T-helper 2 cell treated with Interferon-gamma antibody and Interleukin-4, amounts not matched to agents 5 μg/mL and 100 μg/mL, for 36 hours (primary cell): ENCODE results near the gene FRMD5.

Experiments
- DNase-seq: peaks from one replicate; pipeline ENCODE4 v3.0.0; 2021; ENCODE audit warnings: low spot score
- H3K27ac Mint-ChIP-seq: one replicate; pipeline ENCODE4 v1.8.0; 2021; ENCODE audit warnings: mild to moderate bottlenecking, mixed read lengths
- H3K27me3 Mint-ChIP-seq: one replicate; pipeline ENCODE4 v1.8.0; 2021; ENCODE audit warnings: low read depth, mixed read lengths
- H3K36me3 Mint-ChIP-seq: one replicate; pipeline ENCODE4 v1.8.0; 2021; ENCODE audit warnings: low read depth, mixed read lengths
- H3K4me1 Mint-ChIP-seq: one replicate; pipeline ENCODE4 v1.8.0; 2021; ENCODE audit warnings: low read depth, mixed read lengths
- H3K4me3 Mint-ChIP-seq: one replicate; pipeline ENCODE4 v1.8.0; 2022; ENCODE audit warnings: mild to moderate bottlenecking, moderate library complexity, mixed read lengths
- H3K9me3 Mint-ChIP-seq: one replicate; pipeline ENCODE4 v1.8.0; 2021; ENCODE audit warnings: mixed read lengths

Gene FRMD5

DNA sequence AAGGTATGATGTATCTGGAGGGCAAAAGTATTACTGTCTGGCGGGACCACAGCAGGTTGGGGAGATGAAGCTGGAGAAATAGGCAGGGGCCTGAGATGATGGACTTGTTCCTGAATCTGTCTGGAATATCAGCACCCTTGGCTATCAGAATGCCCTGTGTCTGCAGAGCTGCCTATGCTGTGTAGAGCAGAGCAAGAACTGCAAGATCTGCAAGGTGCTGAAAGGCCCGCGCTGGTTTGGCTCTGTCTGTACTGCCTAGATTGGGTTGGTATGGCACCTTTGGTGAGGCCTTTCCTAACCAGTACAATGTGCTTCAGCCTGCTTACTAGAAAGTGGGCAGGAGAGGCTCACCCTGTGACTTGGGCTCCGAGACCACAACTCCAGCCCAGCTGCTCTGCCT is 271.5 kb downstream of the FRMD5 start:
- H3K27ac Mint-ChIP-seq, result no peak overlapping the region
- DNase-seq, result no peak
- no peaks in the 10 kb centered on the region for H3K36me3 Mint-ChIP-seq
- no peak overlapping the region for H3K4me3 Mint-ChIP-seq
- no peaks in the 10 kb centered on the region for H3K27me3 Mint-ChIP-seq
- no peaks in the 10 kb centered on the region for H3K9me3 Mint-ChIP-seq
- peaks cover 2% of the 10 kb centered on the region for H3K4me1 Mint-ChIP-seq

DNA sequence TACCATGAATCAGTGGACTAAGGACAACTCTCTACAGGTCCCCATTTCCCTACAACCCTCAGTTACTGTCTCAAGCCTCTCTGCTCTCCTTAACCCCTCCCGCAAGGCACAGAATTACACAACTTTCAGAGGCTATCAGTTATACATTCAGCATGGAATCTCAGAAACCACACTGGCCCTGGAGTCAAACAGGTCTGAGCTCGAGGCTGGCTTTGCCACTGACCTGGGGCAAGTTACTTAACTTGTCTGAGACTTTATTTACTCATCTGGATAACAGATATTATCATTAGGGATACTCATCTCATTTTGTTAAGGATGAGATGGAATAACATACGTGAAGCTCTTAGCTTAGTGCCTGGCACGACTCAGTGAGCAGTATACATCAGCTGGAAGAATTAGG is 273.1 kb downstream of the FRMD5 start:
- Mint-ChIP-seq H3K9me3 (no peaks in the 10 kb centered on the region), H3K27me3 (no peaks in the 10 kb centered on the region), H3K4me1 (peaks cover 2% of the 10 kb centered on the region), H3K27ac (no peak overlapping the region), H3K4me3 (no peak overlapping the region), H3K36me3 (no peaks in the 10 kb centered on the region)
- DNase-seq, result no peak

DNA sequence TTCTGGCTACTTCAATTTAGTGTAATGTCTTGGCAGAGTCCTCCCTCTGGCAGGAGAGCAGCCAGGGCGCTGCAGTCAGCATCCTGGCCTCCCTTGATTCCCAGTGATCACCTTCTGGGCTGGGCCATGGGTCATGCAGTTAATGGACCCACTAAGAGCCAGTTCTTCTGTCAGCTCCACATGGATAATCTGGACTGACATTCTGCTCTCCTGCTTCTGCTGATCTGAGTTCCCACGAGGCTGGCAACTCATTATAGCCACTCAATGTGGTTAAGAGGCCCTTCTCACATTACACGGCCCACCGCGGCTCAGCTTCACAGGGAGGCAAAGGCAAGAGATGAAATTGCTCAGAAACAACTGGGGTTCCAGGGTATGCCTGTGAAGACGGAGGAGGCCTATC is 274.3 kb downstream of the FRMD5 start:
- peaks cover 2% of the 10 kb centered on the region for H3K4me1 Mint-ChIP-seq
- H3K4me3 Mint-ChIP-seq, result no peak overlapping the region
- no peaks in the 10 kb centered on the region for H3K36me3 Mint-ChIP-seq
- H3K27me3 Mint-ChIP-seq, result no peaks in the 10 kb centered on the region
- DNase-seq, result no peak
- no peaks in the 10 kb centered on the region for H3K9me3 Mint-ChIP-seq
- no peak overlapping the region for H3K27ac Mint-ChIP-seq

DNA sequence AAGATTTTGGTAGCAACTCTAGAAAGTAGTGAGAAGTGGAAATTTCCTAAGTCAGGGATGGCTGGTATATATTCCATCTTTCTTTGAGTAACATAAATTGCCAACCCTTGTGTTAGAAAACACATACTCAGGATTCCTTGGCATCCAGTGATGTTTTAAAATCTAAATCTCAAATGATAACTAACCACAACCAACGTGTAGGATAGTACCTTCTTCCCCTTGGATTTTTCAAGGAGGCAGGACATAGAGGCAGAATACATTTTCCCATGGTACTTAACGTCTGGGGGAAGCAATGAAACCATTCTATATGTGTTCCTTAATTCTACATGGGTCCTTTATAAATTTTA is 274.8 kb downstream of the FRMD5 start:
- H3K9me3 Mint-ChIP-seq, result no peaks in the 10 kb centered on the region
- H3K27ac Mint-ChIP-seq, result no peak overlapping the region
- no peaks in the 10 kb centered on the region for H3K27me3 Mint-ChIP-seq
- no peaks in the 10 kb centered on the region for H3K36me3 Mint-ChIP-seq
- DNase-seq, result no peak
- H3K4me1 Mint-ChIP-seq, result peaks cover 2% of the 10 kb centered on the region
- no peak overlapping the region for H3K4me3 Mint-ChIP-seq

DNA sequence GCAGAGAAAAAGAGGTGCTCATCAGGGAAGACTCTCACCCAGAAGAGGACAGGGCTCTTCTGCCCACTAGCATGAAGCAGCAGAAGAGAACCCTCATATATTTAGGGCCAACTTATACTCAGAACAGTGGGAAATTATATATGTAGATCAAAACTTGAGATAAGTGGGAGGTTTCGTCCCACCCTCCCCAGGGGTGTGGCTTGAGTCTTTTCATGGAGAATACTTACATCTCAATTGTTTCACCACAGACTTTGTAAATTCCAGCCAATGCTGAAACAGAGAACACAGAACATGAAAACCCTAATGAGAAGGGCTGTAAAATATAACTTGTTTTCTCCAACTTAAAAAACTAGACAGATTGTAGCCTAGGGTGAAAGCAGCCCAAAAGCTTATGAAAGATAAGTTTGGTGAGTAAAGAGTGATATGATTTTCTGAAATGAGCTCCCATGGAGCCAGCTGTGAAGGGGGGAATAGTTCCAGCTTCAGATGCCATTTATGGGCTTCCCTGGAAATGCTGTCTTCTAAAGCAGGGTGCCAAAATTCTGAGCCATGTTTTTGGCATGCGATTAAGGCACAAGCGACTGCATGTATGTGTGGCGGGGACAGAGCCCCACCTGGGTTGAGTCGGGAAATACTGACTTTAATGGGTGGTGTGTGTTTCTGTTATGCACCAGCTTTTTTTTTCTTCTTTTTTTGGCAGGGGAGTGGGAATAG is 275.4 kb downstream of the FRMD5 start:
- no peak for DNase-seq
- Mint-ChIP-seq H3K4me1 (peaks cover 2% of the 10 kb centered on the region), H3K36me3 (no peaks in the 10 kb centered on the region), H3K9me3 (no peaks in the 10 kb centered on the region), H3K27ac (no peak overlapping the region), H3K4me3 (no peak overlapping the region), H3K27me3 (no peaks in the 10 kb centered on the region)

DNA sequence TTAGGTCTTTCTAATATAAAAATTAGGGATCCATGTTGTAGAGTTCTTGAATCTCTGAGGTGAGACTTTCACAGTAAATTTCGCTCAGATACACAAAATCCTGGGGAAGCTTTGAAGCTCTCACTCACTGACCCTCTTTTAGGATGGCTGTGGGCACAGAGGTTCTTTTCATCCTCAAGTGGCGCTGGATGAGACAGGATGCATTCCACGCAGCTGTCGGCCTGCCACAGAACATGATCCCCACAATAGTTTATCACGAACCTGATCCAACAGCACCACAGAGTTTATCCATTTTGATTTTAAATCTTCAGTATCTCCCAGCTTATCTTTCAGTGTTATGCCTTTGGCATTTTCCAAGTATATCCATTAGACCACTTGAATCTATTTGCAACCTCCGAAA is 276.4 kb downstream of the FRMD5 start:
- DNase-seq, result no peak
- H3K9me3 Mint-ChIP-seq, result no peaks in the 10 kb centered on the region
- peaks cover 2% of the 10 kb centered on the region for H3K4me1 Mint-ChIP-seq

DNA sequence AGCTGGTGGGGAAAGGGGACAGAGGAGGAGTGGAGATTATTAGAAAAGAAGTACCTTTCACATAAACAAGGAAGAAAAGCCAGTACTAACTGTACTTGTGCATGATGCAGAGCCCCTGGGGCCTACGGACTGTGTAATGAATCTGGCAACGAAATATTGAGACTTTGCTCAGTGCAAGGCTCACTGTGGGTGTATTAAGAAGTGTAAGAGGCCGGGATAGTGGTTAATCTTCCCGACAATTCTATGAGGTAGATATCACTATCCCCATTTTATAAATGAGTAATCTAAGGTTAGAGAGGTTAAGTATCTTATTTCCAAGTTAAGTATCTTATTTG is 278.8 kb downstream of the FRMD5 start:
- H3K4me1 Mint-ChIP-seq, result peaks cover 4% of the 10 kb centered on the region
- DNase-seq, result no peak
- H3K27me3 Mint-ChIP-seq, result no peaks in the 10 kb centered on the region
- no peak overlapping the region for H3K4me3 Mint-ChIP-seq
- no peaks in the 10 kb centered on the region for H3K36me3 Mint-ChIP-seq
- H3K27ac Mint-ChIP-seq, result no peak overlapping the region
- no peaks in the 10 kb centered on the region for H3K9me3 Mint-ChIP-seq

More for the DNA sequence above, 276.4 kb downstream of the FRMD5 start:
- Mint-ChIP-seq H3K36me3 (no peaks in the 10 kb centered on the region), H3K27me3 (no peaks in the 10 kb centered on the region), H3K4me3 (no peak overlapping the region), H3K27ac (no peak overlapping the region)

DNA sequence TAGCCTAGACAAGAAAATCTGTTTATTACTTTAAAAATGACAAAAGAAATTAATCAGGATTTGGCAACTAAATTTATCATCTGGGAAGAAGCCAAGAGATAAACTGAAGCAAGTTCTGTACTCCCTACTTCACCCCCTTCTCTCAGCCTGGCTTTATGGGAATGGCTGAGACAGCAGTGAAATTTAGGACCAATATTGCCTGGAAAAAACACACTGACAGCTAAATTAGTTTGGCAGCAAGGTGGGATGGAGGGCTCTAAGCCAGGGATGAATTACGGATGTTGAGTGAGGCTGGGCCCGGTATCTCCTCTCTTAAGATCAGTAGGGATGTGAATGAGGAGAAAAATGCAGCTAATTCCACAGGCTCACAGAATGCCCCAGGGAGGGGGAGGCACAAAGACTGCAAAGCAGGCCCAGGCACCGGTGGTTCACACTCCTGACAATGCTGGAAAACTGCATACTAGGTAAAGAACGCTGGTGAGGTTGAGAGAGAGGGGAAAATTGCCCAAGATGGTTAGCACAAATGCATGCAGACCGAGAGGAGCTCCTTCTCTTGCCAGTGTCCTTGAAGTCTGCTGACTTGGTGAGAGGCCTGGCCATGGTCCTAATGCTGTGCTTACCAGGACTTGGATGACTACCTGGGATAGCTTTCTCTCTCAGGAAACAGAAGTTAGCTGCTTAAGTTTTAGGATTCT is 279.3 kb downstream of the FRMD5 start:
- no peak for DNase-seq
- H3K4me1 Mint-ChIP-seq, result peaks cover 4% of the 10 kb centered on the region

DNA sequence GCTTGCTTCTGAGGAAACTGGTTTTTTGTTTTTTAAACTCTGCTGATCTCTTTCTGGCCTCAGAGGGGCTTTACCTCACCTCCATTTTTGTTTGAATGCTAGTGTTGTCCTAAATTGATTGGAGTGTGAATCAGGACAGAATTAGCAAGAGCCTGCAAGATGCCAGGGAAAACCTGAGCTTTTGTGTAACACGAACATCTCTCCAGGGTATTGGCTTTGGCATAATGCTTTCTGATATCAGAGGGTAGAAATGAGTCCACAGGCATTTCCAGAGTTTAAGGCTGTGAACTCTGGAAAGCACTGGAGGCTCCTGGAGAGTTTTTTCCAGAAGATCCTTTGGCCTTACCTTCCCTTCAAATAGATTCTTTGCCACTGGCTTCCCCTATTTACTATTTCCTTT is 281.1 kb downstream of the FRMD5 start:
- Mint-ChIP-seq H3K27me3 (no peaks in the 10 kb centered on the region), H3K36me3 (no peaks in the 10 kb centered on the region), H3K4me1 (peaks cover 2% of the 10 kb centered on the region), H3K4me3 (no peak overlapping the region), H3K9me3 (no peaks in the 10 kb centered on the region), H3K27ac (no peak overlapping the region)
- no peak for DNase-seq

More for the DNA sequence above, 279.3 kb downstream of the FRMD5 start:
- no peaks in the 10 kb centered on the region for H3K27me3 Mint-ChIP-seq
- no peaks in the 10 kb centered on the region for H3K9me3 Mint-ChIP-seq
- H3K27ac Mint-ChIP-seq, result no peak overlapping the region
- H3K36me3 Mint-ChIP-seq, result no peaks in the 10 kb centered on the region
- no peak overlapping the region for H3K4me3 Mint-ChIP-seq

DNA sequence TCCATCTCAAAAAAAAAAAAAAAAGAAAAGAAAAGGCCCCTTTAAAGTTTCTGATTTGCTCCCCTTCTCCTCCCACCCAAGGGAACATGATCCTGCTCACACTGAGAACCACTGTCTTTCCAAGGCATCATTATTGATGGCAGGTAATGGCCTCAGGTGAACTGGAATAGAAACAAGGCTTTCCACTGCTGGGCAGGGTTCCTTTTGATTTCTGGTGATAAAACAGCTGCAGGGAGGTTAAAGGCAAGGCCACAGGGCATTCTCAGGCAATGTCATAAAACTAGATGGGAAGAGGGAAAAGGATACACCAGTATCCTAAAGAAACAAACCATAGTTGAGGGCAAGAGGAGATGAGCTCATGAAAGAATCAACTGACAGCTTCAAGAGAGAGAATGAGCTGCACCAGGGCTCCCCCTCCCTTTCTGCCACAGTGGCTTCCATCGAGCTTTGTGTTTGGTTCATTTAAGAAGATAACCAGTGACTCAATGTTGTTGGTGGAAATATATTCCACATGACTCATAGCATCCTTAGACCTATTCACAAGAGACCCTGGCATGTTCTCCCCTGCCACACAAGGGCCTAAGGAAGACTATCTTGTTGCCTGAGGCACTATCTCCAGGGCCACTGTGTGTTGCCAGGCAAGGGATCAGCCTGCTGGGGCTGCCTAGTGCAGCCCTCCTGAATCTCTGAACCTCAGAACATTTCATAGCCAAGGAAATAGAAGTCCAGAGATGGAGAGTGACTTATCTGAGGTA is 281.9 kb downstream of the FRMD5 start:
- Mint-ChIP-seq H3K4me3 (no peak overlapping the region), H3K27me3 (no peaks in the 10 kb centered on the region), H3K9me3 (no peaks in the 10 kb centered on the region), H3K36me3 (no peaks in the 10 kb centered on the region), H3K27ac (no peak overlapping the region), H3K4me1 (peaks cover 2% of the 10 kb centered on the region)
- no peak for DNase-seq

DNA sequence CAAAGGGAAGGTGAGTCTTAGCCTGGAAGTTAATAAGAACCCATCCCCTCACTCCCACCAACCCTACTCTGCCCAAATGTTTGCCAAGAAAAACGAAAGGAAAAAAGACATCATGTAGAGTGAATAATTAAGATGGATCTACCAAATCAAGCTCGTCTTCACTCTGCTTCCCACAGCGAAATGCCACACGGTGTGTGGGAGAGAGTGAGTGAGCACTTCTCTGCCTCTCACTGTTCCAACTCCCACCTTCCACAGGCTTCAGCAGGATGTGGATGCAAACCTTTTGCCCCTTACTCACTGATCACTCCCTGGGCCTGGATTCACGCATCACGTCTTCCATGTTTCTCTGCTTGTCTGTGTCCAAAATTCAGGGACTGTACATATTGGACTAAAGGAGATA is 282.9 kb downstream of the FRMD5 start:
- Mint-ChIP-seq H3K4me1 (peaks cover 2% of the 10 kb centered on the region), H3K27me3 (no peaks in the 10 kb centered on the region), H3K4me3 (no peak overlapping the region), H3K9me3 (no peaks in the 10 kb centered on the region), H3K27ac (no peak overlapping the region), H3K36me3 (no peaks in the 10 kb centered on the region)
- no peak for DNase-seq

DNA sequence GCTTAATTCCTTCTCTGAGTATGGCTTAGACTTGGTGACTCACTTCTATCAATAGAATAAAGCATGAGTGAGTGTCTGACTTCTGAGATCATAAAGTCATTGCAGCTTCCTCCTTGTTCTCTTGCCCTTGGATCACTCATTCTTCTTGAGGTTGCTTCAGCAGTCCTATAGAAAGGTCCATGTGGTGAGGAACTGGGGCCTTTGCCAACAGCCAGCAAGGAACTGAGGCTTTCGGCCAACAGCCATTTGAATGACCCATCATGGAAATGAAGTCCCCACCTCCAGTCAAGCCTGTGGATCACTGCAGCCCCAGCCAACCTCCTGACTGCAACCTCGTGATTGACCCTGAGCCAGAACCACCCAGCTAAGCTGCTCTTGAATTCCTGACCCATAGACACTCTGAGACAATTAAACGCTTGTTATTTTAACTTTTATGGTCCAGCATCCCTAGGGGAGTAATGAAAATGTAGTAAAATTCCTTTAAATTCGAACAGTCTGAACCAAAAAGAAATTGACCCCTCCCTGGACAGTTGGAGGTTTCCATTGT is 283.8 kb downstream of the FRMD5 start:
- Mint-ChIP-seq H3K9me3 (no peaks in the 10 kb centered on the region), H3K36me3 (no peaks in the 10 kb centered on the region), H3K27me3 (no peaks in the 10 kb centered on the region), H3K4me1 (peaks cover 2% of the 10 kb centered on the region), H3K4me3 (no peak overlapping the region), H3K27ac (no peak overlapping the region)
- DNase-seq, result no peak

DNA sequence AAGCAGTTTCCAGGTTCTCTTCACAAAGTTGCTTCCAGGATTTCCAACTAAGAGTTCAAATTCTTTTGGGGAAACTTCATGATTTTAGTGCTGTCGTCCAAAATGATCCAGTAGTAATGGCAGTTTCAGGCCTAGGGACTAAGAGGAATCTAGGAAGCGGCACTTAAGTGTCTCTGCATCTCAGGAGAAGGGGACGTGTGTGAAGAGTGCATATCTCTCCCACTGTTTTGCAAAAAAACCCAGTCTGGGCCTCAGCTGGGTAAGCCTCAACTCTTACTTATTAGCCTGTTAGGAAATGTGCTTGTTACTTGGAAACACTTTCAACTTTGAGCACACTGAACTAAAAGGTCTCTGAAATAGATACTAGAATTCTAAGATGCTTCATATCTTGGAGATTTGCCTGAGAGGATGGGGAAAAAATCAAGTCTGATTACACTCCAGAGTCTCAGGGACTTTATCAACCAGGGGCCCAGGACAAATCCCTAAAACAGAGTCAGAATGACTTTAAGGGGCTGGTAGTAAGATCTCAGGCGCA is 286.5 kb downstream of the FRMD5 start:
- DNase-seq, result no peak
- Mint-ChIP-seq H3K4me3 (no peak overlapping the region), H3K27ac (no peak overlapping the region), H3K4me1 (peaks cover 4% of the 10 kb centered on the region), H3K9me3 (no peaks in the 10 kb centered on the region), H3K27me3 (no peaks in the 10 kb centered on the region), H3K36me3 (no peaks in the 10 kb centered on the region)

DNA sequence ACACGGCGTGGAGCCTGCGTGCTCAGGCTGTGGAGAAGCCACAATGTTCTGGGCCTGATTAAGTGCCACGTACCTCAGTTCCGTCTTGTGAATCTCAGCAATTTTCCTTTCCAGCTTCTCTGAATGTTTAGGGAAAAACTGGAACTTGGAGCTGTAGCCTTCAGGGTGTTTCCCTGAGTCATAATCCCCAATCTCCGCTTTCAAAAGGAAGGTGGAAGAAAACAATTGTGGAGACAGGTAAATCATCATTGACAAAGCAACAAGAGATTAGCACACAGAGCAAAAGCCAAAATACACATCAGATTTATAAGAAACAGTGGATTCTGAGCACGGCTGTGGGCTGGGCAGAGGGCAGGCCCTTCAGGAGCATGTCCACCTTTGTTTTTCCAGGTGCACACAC is 289.3 kb downstream of the FRMD5 start:
- H3K27me3 Mint-ChIP-seq, result no peaks in the 10 kb centered on the region
- H3K9me3 Mint-ChIP-seq, result no peaks in the 10 kb centered on the region
- no peak overlapping the region for H3K4me3 Mint-ChIP-seq
- DNase-seq, result no peak
- H3K27ac Mint-ChIP-seq, result no peak overlapping the region
- H3K36me3 Mint-ChIP-seq, result no peaks in the 10 kb centered on the region
- peaks cover 3% of the 10 kb centered on the region for H3K4me1 Mint-ChIP-seq
